AG09319 (cell line): ENCODE data around the gene NDRG4.

Experiments
- DNase-seq: peaks from one replicate; pipeline ENCODE4 v3.0.0-alpha.2; 2010; ENCODE audit warnings: low read depth; ENCODE audit errors: extremely low read depth
- CTCF ChIP-seq: IDR thresholded peaks from 2 replicates; pipeline ENCODE4 v1.5.1; 2011; ENCODE audit warnings: low read depth, mild to moderate bottlenecking, inconsistent platforms, low read length, moderate library complexity

NDRG4 gene

DNA sequence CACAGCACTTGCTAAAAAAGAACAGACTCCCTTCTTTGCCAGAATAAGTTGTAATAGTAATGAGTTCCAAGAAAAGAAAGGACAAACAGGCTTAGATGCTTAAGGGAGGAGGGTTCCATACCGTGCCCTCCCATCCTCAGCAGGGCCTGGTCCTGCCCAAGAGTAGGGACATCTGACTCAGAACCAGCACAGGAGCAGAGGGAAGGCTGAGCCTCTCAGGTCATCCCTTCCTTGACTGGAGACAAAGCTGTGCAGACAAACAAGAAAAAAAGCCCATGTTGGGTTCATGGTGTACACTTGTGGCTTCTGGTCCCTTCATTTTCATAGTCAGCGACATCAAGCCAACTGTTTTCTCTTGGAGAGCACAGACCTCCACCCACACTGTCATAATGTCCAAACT lies 44.2 kb upstream of the NDRG4 start:
- no peak for TF ChIP-seq CTCF
- no peak for DNase-seq

DNA sequence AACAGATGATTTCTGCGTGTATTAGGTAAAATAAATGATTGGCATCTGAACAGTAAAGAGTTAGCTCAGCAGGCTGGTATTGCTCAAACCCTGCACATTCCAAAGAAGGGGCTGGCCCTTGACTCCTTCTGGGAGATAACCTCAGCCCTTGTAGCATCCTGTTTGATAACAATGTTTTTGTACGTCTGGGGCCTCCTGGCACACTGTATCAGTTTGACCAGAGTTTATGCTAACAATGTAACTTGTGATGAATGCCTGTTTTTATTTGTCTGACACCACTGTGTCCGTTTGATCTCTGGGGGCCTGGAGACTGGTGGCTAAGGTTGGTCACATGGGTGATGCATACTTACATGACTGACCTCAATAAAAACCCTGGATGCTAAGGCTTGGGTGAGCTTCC lies 43.8 kb upstream of the NDRG4 start:
- TF ChIP-seq CTCF, result no peak
- DNase-seq, result no peak

GRCh38 chr16:58458606-58459343 lies 41.2 kb upstream of the NDRG4 start:
- DNase-seq, result no peak
- TF ChIP-seq CTCF, result no peak

DNA sequence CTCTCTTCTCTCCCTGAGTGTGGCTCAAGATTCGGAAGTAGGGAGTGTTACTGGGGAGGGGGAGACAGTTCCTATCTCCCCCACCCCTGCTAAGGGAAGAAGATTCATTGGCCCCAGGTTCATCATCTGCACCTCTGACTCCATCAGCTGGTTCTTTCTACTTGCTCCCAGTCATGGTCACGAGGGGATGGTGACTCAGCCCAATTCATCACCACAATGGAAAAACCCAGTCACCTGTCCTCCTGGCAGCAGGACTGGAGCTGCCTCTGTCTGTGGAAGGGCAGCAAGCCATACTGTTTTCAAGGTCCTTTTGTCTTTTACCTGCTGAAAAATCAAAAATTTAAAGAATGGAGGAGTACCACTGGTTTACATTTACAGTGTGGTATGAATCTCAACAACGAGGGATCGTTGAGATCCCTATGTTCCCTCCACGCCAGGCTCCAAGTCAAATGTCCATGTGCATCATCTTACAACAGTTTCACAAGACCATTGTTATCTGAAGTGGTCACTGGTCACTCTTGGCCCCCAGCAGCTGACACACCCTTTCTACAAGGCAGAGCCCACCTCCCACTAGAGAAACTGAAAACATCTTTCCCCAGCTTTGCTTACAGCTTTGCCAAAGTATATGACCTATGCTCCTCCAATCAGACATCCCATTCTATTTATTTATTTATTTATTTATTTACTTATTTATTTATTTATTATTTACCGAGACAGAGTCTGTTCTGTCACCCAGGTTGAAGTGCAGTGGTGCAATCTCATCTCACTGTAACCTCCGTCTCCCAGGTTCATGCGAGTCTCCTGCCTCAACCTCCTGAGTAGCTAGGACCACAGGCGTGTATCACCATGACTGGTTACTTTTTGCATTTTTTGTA lies 40.4 kb upstream of the NDRG4 start:
- TF ChIP-seq CTCF, result no peak

GRCh38 chr16:58460219-58460610 lies 39.7 kb upstream of the NDRG4 start:
- no peak for TF ChIP-seq CTCF
- DNase-seq, result no peak

More for the DNA sequence above, 40.4 kb upstream of the NDRG4 start:
- DNase-seq, result no peak

- DNase-seq, result no peak
- TF ChIP-seq CTCF, result no peak
Observed at GRCh38 chr16:58461056-58461455, 38.9 kb upstream of the NDRG4 start.

- no peak for TF ChIP-seq CTCF
- no peak for DNase-seq
Observed at GRCh38 chr16:58461640-58462039, 38.3 kb upstream of the NDRG4 start.
